B cell (primary cell): ENCODE results near the gene TYROBP. TPM values are rescaled to one million over a fixed set of nuclear protein-coding genes. Genes with fewer than 3 reads are reported as not detected.

Experiments used
- ATAC-seq: fragments of 200-7000 bp; cut with Tn5 transposase; one replicate; pipeline ENCODE4 v1.10.0; 2021; ENCODE audit warnings: low read depth, mild to moderate bottlenecking, moderate number of reproducible peaks, moderate library complexity
- CTCF ChIA-PET: fragments of 350-600 bp; sonication (Branson Sonifier 250); formaldehyde crosslinking; loops from one replicate; lab custom pipeline; 2021; ENCODE audit warnings: antibody characterized with exemption, inconsistent platforms; lab: Charles Lee
- POLR2A ChIA-PET: fragments of 350-600 bp; sonication (Branson Sonifier 250); formaldehyde crosslinking; loops from one replicate; lab custom pipeline; 2021; ENCODE audit warnings: antibody characterized with exemption; lab: Charles Lee
- DNase-seq: peaks from one replicate; pipeline ENCODE4 v3.0.0; 2013
- H2AFZ ChIP-seq: 2 replicates; pipeline ENCODE4 v1.6.1; 2012; ENCODE audit warnings: mild to moderate bottlenecking, low read depth, low read length; ENCODE audit not compliant: insufficient read depth, poor library complexity, severe bottlenecking
- H3K27ac ChIP-seq, 2 donors: 1 replicate in 1 of 2; 2 replicates in 1 of 2; pipeline ENCODE4 v1.5.1; 2012 to 2013; ENCODE audit warnings: low read length in 2 of 2, mild to moderate bottlenecking in 2 of 2, moderate library complexity in 1 of 2
- H3K27me3 ChIP-seq, 4 experiments: fragments of 200-600 bp in 1 of 4; sonication (generic) in 1 of 4; replicated peaks in 1 of 4; 1 replicate in 2 of 4; 2 replicates in 2 of 4; pipeline versions ENCODE4 v1.6.1 to v1.7.0; 2013 to 2016; ENCODE audit warnings: low read length in 3 of 4, mild to moderate bottlenecking in 2 of 4, mixed read lengths in 1 of 4, moderate library complexity in 1 of 4; ENCODE audit not compliant: insufficient read depth in 4 of 4, control insufficient read depth in 3 of 4; ENCODE audit errors: control extremely low read depth in 1 of 4
- H3K36me3 ChIP-seq, 2 experiments: replicated peaks in 1 of 2; 1 replicate in 1 of 2; 2 replicates in 1 of 2; pipeline versions ENCODE4 v1.6.1 to v1.7.1; 2013; ENCODE audit warnings: low read length in 1 of 2; ENCODE audit not compliant: insufficient read depth in 2 of 2, control insufficient read depth in 1 of 2; ENCODE audit errors: control extremely low read depth in 1 of 2, extremely low read depth in 1 of 2
- H3K4me1 ChIP-seq, 2 donors: fragments of 200-600 bp in 1 of 2; sonication (generic) in 1 of 2; 1 replicate in 1 of 2; 2 replicates in 1 of 2; pipeline versions ENCODE4 v1.5.1 to v1.6.1; 2013 to 2017; ENCODE audit warnings: low read length in 2 of 2; ENCODE audit not compliant: control insufficient read depth in 2 of 2, insufficient read depth in 2 of 2
- H3K4me2 ChIP-seq: replicated peaks from 2 replicates; pipeline ENCODE3; 2012; ENCODE audit warnings: mild to moderate bottlenecking, low read depth, low read length; ENCODE audit not compliant: poor library complexity, severe bottlenecking
- H3K4me3 ChIP-seq, 5 experiments: fragments of 200-600 bp in 1 of 5; sonication (generic) in 1 of 5; 1 replicate in 3 of 5; 2 replicates in 2 of 5; pipeline versions ENCODE4 v1.5.1 to v1.7.0; 2011 to 2016; ENCODE audit warnings: low read length in 4 of 5, mild to moderate bottlenecking in 4 of 5, low read depth in 2 of 5, control low read depth in 1 of 5, moderate library complexity in 1 of 5; ENCODE audit not compliant: insufficient read depth in 1 of 5; ENCODE audit errors: control extremely low read depth in 1 of 5, extremely low read depth in 1 of 5
- H3K79me2 ChIP-seq: fragments of 200-600 bp; sonication (generic); one replicate; pipeline ENCODE4 v1.6.0; 2016; ENCODE audit warnings: low read length; ENCODE audit not compliant: control insufficient read depth, insufficient read depth
- H3K9ac ChIP-seq: fragments of 200-600 bp; sonication (generic); 2 replicates; pipeline ENCODE4 v1.6.1; 2017; ENCODE audit warnings: mild to moderate bottlenecking, low read length, moderate library complexity
- H3K9me3 ChIP-seq, 3 donors: one replicate each; pipeline versions ENCODE4 v1.6.1 to v1.7.1; 2013; ENCODE audit warnings: low read length in 2 of 3; ENCODE audit not compliant: control insufficient read depth in 2 of 3, insufficient read depth in 1 of 3; ENCODE audit errors: control extremely low read depth in 1 of 3
- H4K20me1 ChIP-seq: 2 replicates; pipeline ENCODE4 v1.6.0; 2012; ENCODE audit warnings: mild to moderate bottlenecking, low read length; ENCODE audit not compliant: insufficient read depth, control insufficient read depth, poor library complexity, severe bottlenecking
- H3K27ac Mint-ChIP-seq: one replicate; pipeline ENCODE4 v1.8.0; 2021; ENCODE audit warnings: mixed read lengths
- H3K27me3 Mint-ChIP-seq: one replicate; pipeline ENCODE4 v1.8.0; 2021; ENCODE audit warnings: mixed read lengths
- H3K4me1 Mint-ChIP-seq: one replicate; pipeline ENCODE4 v1.8.0; 2021; ENCODE audit warnings: mixed read lengths
- H3K4me3 Mint-ChIP-seq: one replicate; pipeline ENCODE4 v1.8.0; 2021; ENCODE audit warnings: mixed read lengths
- H3K9me3 Mint-ChIP-seq: one replicate; pipeline ENCODE4 v1.8.0; 2022; ENCODE audit warnings: mixed read lengths; ENCODE audit not compliant: insufficient read depth
- CTCF ChIP-seq: fragments of 200-600 bp; IDR thresholded peaks from one replicate; pipeline ENCODE4 v1.8.0; 2022; ENCODE audit warnings: antibody characterized with exemption, mild to moderate bottlenecking
- EZH2 ChIP-seq: IDR thresholded peaks from 2 replicates; pipeline ENCODE4 v1.6.1; 2012; ENCODE audit warnings: borderline replicate concordance, low read depth, mild to moderate bottlenecking, moderate library complexity, low read length; ENCODE audit not compliant: insufficient read depth, poor library complexity, severe bottlenecking
- WGBS: methylation state at CpG from one replicate; pipeline ENCODE4 v1.1.5; 2013; ENCODE audit warnings: missing lambda C conversion rate; ENCODE audit not compliant: insufficient coverage; 5-methylcytosine and 5-hydroxymethylcytosine counted together
- intact Hi-C: fragments of 100-400 bp; cut with micrococcal nuclease; formaldehyde crosslinking; loops from one replicate; pipeline ENCODE4 v1.10.0; 2022
- polyA plus RNA-seq: library from polyadenylated mRNA; depleted of rRNA; stranded (reverse); fragments of >200 nt; gene quantifications from 2 replicates; pipeline ENCODE4 v1.2.3, GENCODE V29; 2012
- total RNA-seq, 2 donors: library from RNA; stranded (reverse); fragments of 120-200 nt in 1 of 2; gene quantifications; 1 replicate in 1 of 2; 2 replicates in 1 of 2; pipeline versions ENCODE4 v1.2.3 to v1.2.4, GENCODE V29; 2013 to 2022

The TYROBP gene
- total and polyA plus RNA-seq, 2 donors (not counting 1 experiment from before 2014, with no cell fraction given) = 2.7 to 25.6 TPM

DNA sequence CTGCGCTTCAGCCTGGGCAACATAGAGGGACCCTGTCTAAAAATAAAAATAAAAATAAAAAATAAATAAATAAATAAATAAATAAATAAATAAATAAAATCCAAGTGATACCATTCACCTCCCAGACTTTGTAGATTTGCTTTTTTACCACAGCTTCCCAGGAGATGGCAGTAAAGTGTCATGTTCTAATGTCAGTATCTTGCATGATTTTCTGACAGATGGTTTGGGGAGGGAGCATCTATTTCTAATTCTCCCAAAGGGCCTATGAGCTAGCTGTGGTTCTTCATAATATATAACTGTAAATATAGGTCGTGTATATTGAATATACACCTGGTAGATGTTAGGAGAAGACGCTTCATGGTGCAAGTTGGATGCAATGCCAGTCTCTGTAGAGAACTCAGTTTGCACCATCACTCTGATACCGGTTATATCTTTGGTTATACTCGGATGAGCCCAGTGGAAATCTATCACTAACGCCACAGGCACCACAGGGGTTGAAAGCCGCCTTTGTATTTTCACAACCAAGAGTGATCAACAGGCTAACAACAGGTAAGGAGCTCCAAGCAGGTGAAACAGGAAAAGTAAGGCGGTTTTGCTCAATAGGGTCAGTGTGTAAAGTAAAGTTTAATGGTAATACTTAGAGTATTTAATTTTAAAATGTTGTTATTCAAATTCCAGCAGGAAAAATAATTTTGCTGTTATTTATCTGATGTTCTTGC, 25.8 kb downstream of the TYROBP start:
- POLR2A ChIA-PET = interaction anchor here (1.0 to 2.4 kb wide), 2 partner anchors 18 to 47 kb away, joined by 9 to 12 read pairs; partner anchors contain the start of gene NFKBID
- Mint-ChIP-seq H3K9me3 (no peaks in the 10 kb centered on the region), H3K4me3 (no peak overlapping the region), H3K27ac (peak overlapping the region; percentile 59), H3K27me3 (peaks cover 22% of the 10 kb centered on the region), H3K4me1 (peaks cover 17% of the 10 kb centered on the region)
- CTCF ChIA-PET = interaction anchor here (0.8 to 6.8 kb wide), 14 partner anchors 9 to 190 kb away, joined by 3 to 168 read pairs (median 6); partner anchors contain the start of gene NFKBID
- H3K79me2 ChIP-seq = no peaks in the 10 kb centered on the region
- intact Hi-C loops = loop anchor here (1.0 to 5.0 kb wide), 4 partner anchors 17 to 289 kb away; partner anchors contain the start of genes THAP8 and WDR62
- peaks cover 0 to 28% (median 12%) of the 10 kb centered on the region in 4 experiments for H3K27me3 ChIP-seq
- WGBS = 48% methylated on average over 4 of the region's 8 CpGs
- H4K20me1 ChIP-seq = peaks cover 14% of the 10 kb centered on the region
- no peak overlapping the region for H2AFZ ChIP-seq
- DNase-seq = peak; percentile 84
- peak; percentile 63 for ATAC-seq
- H3K4me3 ChIP-seq = no peak overlapping the region
- H3K27ac ChIP-seq = no peak overlapping the region
- peaks cover 0 to 11% of the 10 kb centered on the region in 2 experiments for H3K36me3 ChIP-seq
- peaks cover 0 to 15% (median 0%) of the 10 kb centered on the region in 3 donors for H3K9me3 ChIP-seq
- TF ChIP-seq CTCF (peak; percentile 80), EZH2 (no peak)
- peaks cover 4 to 7% of the 10 kb centered on the region in 2 donors for H3K4me1 ChIP-seq
- no peak overlapping the region for H3K9ac ChIP-seq
- H3K4me2 ChIP-seq = peak overlapping the region; percentile 25
